ENCODE data around the gene DYNC1I1. TPM values are rescaled to one million over a fixed set of nuclear protein-coding genes. Genes with fewer than 3 reads are reported as not detected.

DYNC1I1 gene
- total RNA-seq, 3 donors from 2014 or later (not counting 1 experiment from before 2014, with no cell fraction given): not detected

DNA sequence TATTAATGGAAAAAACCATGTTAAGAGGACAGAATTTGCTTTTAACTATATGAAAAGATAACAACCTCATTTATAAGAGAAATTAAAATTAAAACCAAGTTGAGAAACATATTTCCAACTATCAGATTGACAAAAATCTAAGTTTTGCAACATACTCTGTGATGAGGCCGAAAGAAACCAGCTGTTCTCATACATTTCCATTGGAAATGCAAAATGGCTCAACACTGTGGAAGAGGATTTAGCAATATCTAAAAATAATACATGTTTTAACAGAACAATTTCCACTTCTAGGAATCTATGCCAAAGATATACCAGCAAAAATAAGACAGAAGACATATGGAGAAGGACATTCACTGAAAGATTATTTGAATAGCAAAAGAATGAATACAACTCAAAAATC lies 268.8 kb downstream of the DYNC1I1 start:
- Histone ChIP-seq H3K9me3 (ENCODE audit: control insufficient read depth, insufficient read depth, low read length) (no peaks in the 10 kb centered on the region), H3K27me3 (ENCODE audit: control insufficient read depth, insufficient read depth, low read length) (no peaks in the 10 kb centered on the region), H3K4me1 (ENCODE audit: control insufficient read depth, insufficient read depth, low read length) (no peaks in the 10 kb centered on the region), H3K27ac (ENCODE audit: low read length) (no peak overlapping the region), H3K36me3 (ENCODE audit: control insufficient read depth, insufficient read depth, low read length) (no peaks in the 10 kb centered on the region), H3K4me3 (ENCODE audit: low read length) (no peak overlapping the region)
- intact Hi-C loops (cut with micrococcal nuclease): no loop called here
- TF ChIP-seq, protein P1, sequence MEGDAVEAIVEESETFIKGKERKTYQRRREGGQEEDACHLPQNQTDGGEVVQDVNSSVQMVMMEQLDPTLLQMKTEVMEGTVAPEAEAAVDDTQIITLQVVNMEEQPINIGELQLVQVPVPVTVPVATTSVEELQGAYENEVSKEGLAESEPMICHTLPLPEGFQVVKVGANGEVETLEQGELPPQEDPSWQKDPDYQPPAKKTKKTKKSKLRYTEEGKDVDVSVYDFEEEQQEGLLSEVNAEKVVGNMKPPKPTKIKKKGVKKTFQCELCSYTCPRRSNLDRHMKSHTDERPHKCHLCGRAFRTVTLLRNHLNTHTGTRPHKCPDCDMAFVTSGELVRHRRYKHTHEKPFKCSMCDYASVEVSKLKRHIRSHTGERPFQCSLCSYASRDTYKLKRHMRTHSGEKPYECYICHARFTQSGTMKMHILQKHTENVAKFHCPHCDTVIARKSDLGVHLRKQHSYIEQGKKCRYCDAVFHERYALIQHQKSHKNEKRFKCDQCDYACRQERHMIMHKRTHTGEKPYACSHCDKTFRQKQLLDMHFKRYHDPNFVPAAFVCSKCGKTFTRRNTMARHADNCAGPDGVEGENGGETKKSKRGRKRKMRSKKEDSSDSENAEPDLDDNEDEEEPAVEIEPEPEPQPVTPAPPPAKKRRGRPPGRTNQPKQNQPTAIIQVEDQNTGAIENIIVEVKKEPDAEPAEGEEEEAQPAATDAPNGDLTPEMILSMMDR (IDR thresholded peaks at IDR 0.05): no peak
- Mint-ChIP-seq H3K4me3 (no peak overlapping the region), H3K9me3 (no peaks in the 10 kb centered on the region), H3K27ac (no peak overlapping the region), H3K4me1 (no peaks in the 10 kb centered on the region), H3K27me3 (ENCODE audit: low read depth in 2 of 2) (no peaks in the 10 kb centered on the region), H3K36me3 (no peaks in the 10 kb centered on the region)
- WGBS (ENCODE audit: insufficient coverage): no CpG with 5 or more reads among the region's 1 CpG
- DNase-seq: no peak
- no peak for ATAC-seq

DNA sequence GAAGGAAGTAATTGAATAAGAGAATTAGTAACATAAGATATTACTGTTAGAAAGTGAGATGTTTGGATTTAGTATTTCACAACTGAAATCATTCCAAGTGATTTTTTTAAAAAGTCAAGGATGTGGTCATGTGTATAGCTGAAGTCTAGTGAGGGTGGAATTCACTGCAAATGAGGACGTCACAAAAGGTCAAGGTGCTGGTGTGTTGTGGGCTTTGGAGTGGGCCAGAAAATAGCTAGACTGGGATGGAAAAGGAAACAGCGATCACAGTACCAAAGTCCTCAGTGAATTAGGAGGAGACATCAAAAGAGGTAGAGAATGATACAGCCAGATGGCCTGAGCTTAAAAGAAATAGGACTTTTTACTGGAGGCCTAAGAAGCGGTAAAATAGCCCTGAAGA lies 272.8 kb downstream of the DYNC1I1 start:
- DNase-seq: no peak
- intact Hi-C loops (cut with micrococcal nuclease): no loop called here
- 93% methylated on average over 3 of the region's 3 CpGs for WGBS (ENCODE audit: insufficient coverage)
- TF ChIP-seq, protein P1 (IDR thresholded peaks at IDR 0.05): no peak
- Mint-ChIP-seq H3K27me3 (ENCODE audit: low read depth in 2 of 2) (no peaks in the 10 kb centered on the region), H3K9me3 (no peaks in the 10 kb centered on the region), H3K36me3 (no peaks in the 10 kb centered on the region), H3K4me3 (no peak overlapping the region), H3K4me1 (no peaks in the 10 kb centered on the region), H3K27ac (no peak overlapping the region)
- Histone ChIP-seq H3K4me1 (ENCODE audit: control insufficient read depth, insufficient read depth, low read length) (no peaks in the 10 kb centered on the region), H3K4me3 (ENCODE audit: low read length) (no peak overlapping the region), H3K27me3 (ENCODE audit: control insufficient read depth, insufficient read depth, low read length) (no peaks in the 10 kb centered on the region), H3K36me3 (ENCODE audit: control insufficient read depth, insufficient read depth, low read length) (no peaks in the 10 kb centered on the region), H3K27ac (ENCODE audit: low read length) (no peak overlapping the region), H3K9me3 (ENCODE audit: control insufficient read depth, insufficient read depth, low read length) (no peaks in the 10 kb centered on the region)
- ATAC-seq: no peak

DNA sequence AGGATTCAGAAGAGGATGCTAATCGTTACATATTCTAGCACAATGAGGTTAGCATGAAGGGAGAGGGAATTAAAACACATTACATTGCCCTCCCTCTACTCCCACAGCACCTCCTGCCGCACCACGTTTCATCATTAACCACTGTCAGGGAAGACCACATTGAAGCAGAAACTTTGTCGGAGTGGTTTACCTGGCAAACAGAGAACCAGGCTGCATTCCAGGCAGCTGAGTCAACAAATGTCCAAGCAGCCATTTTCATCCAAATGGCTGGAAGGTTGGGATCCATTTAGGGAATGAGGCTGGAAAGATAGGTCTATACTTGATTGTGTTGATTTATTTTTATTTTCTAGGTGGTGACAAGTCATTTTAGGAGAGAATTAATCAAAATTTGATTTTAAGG lies 273.6 kb downstream of the DYNC1I1 start:
- H3K9me3 Mint-ChIP-seq: no peaks in the 10 kb centered on the region
- no peak overlapping the region for H3K4me3 Mint-ChIP-seq
- Histone ChIP-seq H3K36me3 (ENCODE audit: control insufficient read depth, insufficient read depth, low read length) (no peaks in the 10 kb centered on the region), H3K9me3 (ENCODE audit: control insufficient read depth, insufficient read depth, low read length) (no peaks in the 10 kb centered on the region), H3K4me3 (ENCODE audit: low read length) (no peak overlapping the region), H3K4me1 (ENCODE audit: control insufficient read depth, insufficient read depth, low read length) (no peaks in the 10 kb centered on the region), H3K27ac (ENCODE audit: low read length) (no peak overlapping the region), H3K27me3 (ENCODE audit: control insufficient read depth, insufficient read depth, low read length) (no peaks in the 10 kb centered on the region)
- no peaks in the 10 kb centered on the region for H3K36me3 Mint-ChIP-seq
- DNase-seq: no peak
- no peaks in the 10 kb centered on the region for H3K4me1 Mint-ChIP-seq
- no peak for ATAC-seq
- WGBS (ENCODE audit: insufficient coverage): 88% methylated on average over 4 of the region's 4 CpGs
- no peak overlapping the region for H3K27ac Mint-ChIP-seq
- TF ChIP-seq, protein P1 (IDR thresholded peaks at IDR 0.05): no peak
- intact Hi-C loops (cut with micrococcal nuclease): no loop called here
- no peaks in the 10 kb centered on the region for H3K27me3 Mint-ChIP-seq (ENCODE audit: low read depth in 2 of 2)

DNA sequence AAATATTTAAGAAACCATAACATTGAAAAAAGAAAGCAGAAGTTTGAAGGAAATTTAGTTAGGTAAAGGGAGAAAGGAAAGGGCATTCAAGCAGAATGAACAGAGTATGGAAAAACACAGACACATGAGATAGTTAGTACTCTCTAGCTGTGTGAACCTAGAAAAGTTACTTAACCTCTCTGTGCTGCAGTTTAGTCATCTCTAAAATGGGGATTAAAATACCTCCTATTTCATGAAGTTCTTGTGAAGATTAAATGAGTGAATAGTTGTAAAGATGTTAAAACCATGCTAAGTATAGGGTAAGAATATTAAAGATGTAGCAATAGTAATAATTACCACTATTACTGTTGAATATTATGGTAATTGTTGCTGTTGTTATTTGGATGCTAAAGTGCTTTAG lies 279.9 kb downstream of the DYNC1I1 start:
- H3K27ac Mint-ChIP-seq: no peak overlapping the region
- TF ChIP-seq, protein P1 (IDR thresholded peaks at IDR 0.05): no peak
- no peak overlapping the region for H3K4me3 Mint-ChIP-seq
- H3K9me3 Mint-ChIP-seq: no peaks in the 10 kb centered on the region
- intact Hi-C loops (cut with micrococcal nuclease): no loop called here
- no peak for ATAC-seq
- no peaks in the 10 kb centered on the region for H3K27me3 Mint-ChIP-seq (ENCODE audit: low read depth in 2 of 2)
- Histone ChIP-seq H3K4me1 (ENCODE audit: control insufficient read depth, insufficient read depth, low read length) (no peaks in the 10 kb centered on the region), H3K27me3 (ENCODE audit: control insufficient read depth, insufficient read depth, low read length) (no peaks in the 10 kb centered on the region), H3K4me3 (ENCODE audit: low read length) (no peak overlapping the region), H3K36me3 (ENCODE audit: control insufficient read depth, insufficient read depth, low read length) (no peaks in the 10 kb centered on the region), H3K27ac (ENCODE audit: low read length) (no peak overlapping the region), H3K9me3 (ENCODE audit: control insufficient read depth, insufficient read depth, low read length) (no peaks in the 10 kb centered on the region)
- no peak for DNase-seq
- no peaks in the 10 kb centered on the region for H3K36me3 Mint-ChIP-seq
- H3K4me1 Mint-ChIP-seq: no peaks in the 10 kb centered on the region

Data from natural killer cell (primary cell).